K562 (cell line): ENCODE data around the gene CHCHD6. TPM values are rescaled to one million over a fixed set of nuclear protein-coding genes. Genes with fewer than 3 reads are reported as not detected.
"Not testable (repeated sequence)": the region's sequence is repeated elsewhere in the genome, so short reads cannot be mapped to it uniquely, and the experiment has no call there.

Source experiments
- ATAC-seq: fragments of 200-7000 bp; cut with Tn5 transposase; 3 replicates; pipeline ENCODE4 v1.9.1; 2020; ENCODE audit warnings: moderate library complexity
- BruUV-seq: library from RNA; stranded (reverse); fragments of 400-500 nt; replicated peaks from 2 replicates; lab custom pipeline; 2021; lab: Mats Ljungman, UMichigan
- CTCF ChIA-PET: fragments of 300-600 bp; formaldehyde crosslinking; extraction: SDS; loops from one replicate; lab custom pipeline; 2021; ENCODE audit warnings: low intra/inter-chr PET ratio; lab: Yijun Ruan, JAX
- POLR2A ChIA-PET: fragments of 300-600, 350-650 bp; sonication (Branson Sonifier 250); formaldehyde crosslinking; extraction: SDS; loops from one replicate; lab custom pipeline; 2021; ENCODE audit warnings: antibody characterized with exemption, inconsistent platforms; lab: Yijun Ruan, JAX
- DNase-seq, 4 experiments: peaks; one replicate each; pipeline versions ENCODE4 v3.0.0 to v3.0.0-alpha.2; 2011 to 2018; ENCODE audit warnings: low spot score in 3 of 4, mixed read lengths in 3 of 4; ENCODE audit errors: extremely low read depth in 1 of 4
- FAIRE-seq: peaks from 2 replicates; lab custom pipeline; 2011; peaks lifted over from hg19 to GRCh38; lab: Jason Lieb, UNC
- H2AFZ ChIP-seq: 2 replicates; pipeline ENCODE4 v1.6.0; 2011; ENCODE audit warnings: low read depth, low read length, control low read depth, inconsistent platforms
- H3K27ac ChIP-seq: fragments of 200-600 bp; 3 replicates; pipeline ENCODE4 v1.8.0; 2011; ENCODE audit warnings: low read depth, mild to moderate bottlenecking, control low read depth, inconsistent platforms, low read length, moderate library complexity, mixed read lengths; ENCODE audit errors: extremely low read depth
- H3K27me3 ChIP-seq, 2 experiments: fragments of 300-600 bp in 1 of 2; 2 replicates in 1 of 2; 3 replicates in 1 of 2; pipeline versions ENCODE4 v1.6.0 to v1.8.0; 2011; ENCODE audit warnings: inconsistent platforms in 2 of 2, low read length in 2 of 2, mild to moderate bottlenecking in 1 of 2, mixed read lengths in 1 of 2, moderate library complexity in 1 of 2; ENCODE audit not compliant: control insufficient read depth in 2 of 2, insufficient read depth in 2 of 2
- H3K36me3 ChIP-seq: fragments of 300-600 bp; 3 replicates; pipeline ENCODE4 v1.8.0; 2011; ENCODE audit warnings: mild to moderate bottlenecking, low read length, inconsistent platforms; ENCODE audit not compliant: control insufficient read depth, insufficient read depth
- H3K4me1 ChIP-seq, 2 experiments: fragments of 200-600 bp in 1 of 2; replicated peaks in 1 of 2; 2 replicates in 1 of 2; 3 replicates in 1 of 2; pipeline versions ENCODE4 v1.5.1 to v1.8.0; 2011; ENCODE audit warnings: inconsistent platforms in 2 of 2, low read length in 2 of 2, mild to moderate bottlenecking in 1 of 2, mixed read lengths in 1 of 2, moderate library complexity in 1 of 2; ENCODE audit not compliant: control insufficient read depth in 2 of 2, insufficient read depth in 2 of 2
- H3K4me2 ChIP-seq: 2 replicates; pipeline ENCODE4 v1.6.1; 2011; ENCODE audit warnings: low read length, control low read depth, inconsistent platforms, mixed read lengths; ENCODE audit not compliant: insufficient read depth
- H3K4me3 ChIP-seq: fragments of 200-600 bp; sonication (generic), shearing (Covaris generic); 2 replicates; pipeline ENCODE4 v1.5.1; 2016; ENCODE audit warnings: control low read depth, inconsistent platforms
- H3K79me2 ChIP-seq: fragments of 200-600 bp; 3 replicates; pipeline ENCODE4 v1.8.0; 2011; ENCODE audit warnings: low read length, inconsistent platforms; ENCODE audit not compliant: control insufficient read depth, insufficient read depth
- H3K9ac ChIP-seq, 2 experiments: 2 replicates each; pipeline versions ENCODE4 v1.6.0 to v1.6.1; 2011; ENCODE audit warnings: low read depth in 2 of 2, low read length in 2 of 2, control low read depth in 1 of 2, inconsistent platforms in 1 of 2, mild to moderate bottlenecking in 1 of 2, mixed read lengths in 1 of 2; ENCODE audit not compliant: insufficient read depth in 1 of 2
- H3K9me1 ChIP-seq: one replicate; pipeline ENCODE4 v1.6.0; 2011; ENCODE audit warnings: inconsistent platforms, mild to moderate bottlenecking, low read length, moderate library complexity; ENCODE audit not compliant: control insufficient read depth, insufficient read depth
- H3K9me3 ChIP-seq: replicated peaks from 2 replicates; pipeline ENCODE4 v1.5.1; 2011; ENCODE audit warnings: low read depth, low read length, inconsistent platforms; ENCODE audit not compliant: control insufficient read depth, insufficient read depth
- H4K20me1 ChIP-seq: replicated peaks from 2 replicates; pipeline ENCODE4 v1.6.1; 2011; ENCODE audit warnings: low read length, inconsistent platforms, mixed read lengths; ENCODE audit not compliant: control insufficient read depth, insufficient read depth
- NCOA2 ChIP-seq, 2 experiments: fragments of 450-650 bp; IDR thresholded peaks; 2 replicates each; pipeline ENCODE4 v1.6.1; 2018; ENCODE audit warnings: mild to moderate bottlenecking in 2 of 2, moderate library complexity in 1 of 2; ENCODE audit not compliant: partially characterized antibody in 2 of 2
- RHOXF2B ChIP-seq: fragments of 250-450 bp; sonication (Bioruptor Pico); conservative IDR thresholded peaks from 2 replicates; pipeline ENCODE4 v1.5.1; 2021
- TRIM28 ChIP-seq: fragments of 450-650 bp; IDR thresholded peaks from 2 replicates; pipeline ENCODE4 v1.6.1; 2017
- whole genome bisulfite sequencing: fragments of 100-300 bp; shearing (Covaris generic); methylation state at CpG from one replicate; pipeline ENCODE4 v1.1.6; 2016; ENCODE audit warnings: low coverage, mixed read lengths; ENCODE audit not compliant: insufficient coverage; ENCODE audit errors: missing lambda C conversion rate; 5-methylcytosine and 5-hydroxymethylcytosine counted together
- in situ Hi-C: fragments of 300-500 bp; cut with MboI; formaldehyde crosslinking; loops from 4 replicates; pipeline ENCODE4 v1.15.0; 2018; ENCODE audit warnings: inconsistent platforms, mixed read lengths
- intact Hi-C: fragments of 100-400 bp; cut with micrococcal nuclease; formaldehyde crosslinking; loops from 2 replicates; pipeline ENCODE4 v1.14.2; 2022
- polyA plus RNA-seq, 8 experiments: library from polyadenylated mRNA; depleted of rRNA in 4 of 8; stranded (reverse) in 5 of 8; unstranded in 3 of 8; fragments of >200 nt; fragmentation: Nextera tagmentation in 2 of 8; fragmentation: Illumina TruSeq in 1 of 8; extraction: Ambion mirVana in 2 of 8; extraction: Trizol in 1 of 8; gene quantifications; 2 replicates each; pipeline versions ENCODE4 v1.2.1 to v1.2.3, GENCODE V29; 2011 to 2014; ENCODE audit warnings: inconsistent platforms in 1 of 8, missing spikeins in 1 of 8
- total RNA-seq, 7 experiments: library from RNA; depleted of rRNA in 6 of 7; stranded (reverse); fragments of >200 nt in 6 of 7; fragmentation: Illumina TruSeq in 2 of 7; extraction: Trizol in 2 of 7; gene quantifications; 2 replicates each; pipeline versions ENCODE4 v1.2.1 to v1.2.3, GENCODE V29; 2011 to 2021; ENCODE audit warnings: low replicate concordance in 1 of 7
- TF ChIP-seq, protein P1 (sequence below): fragments of 450-650 bp; IDR thresholded peaks from 2 replicates; pipeline ENCODE4 v1.6.1; 2016

CHCHD6 gene
- total and polyA plus RNA-seq, 9 of the 15 experiments (the other 6 are each of a cell fraction or from before 2014, with no cell fraction given), result 4.6 to 18.6 (median 10.9) TPM

DNA sequence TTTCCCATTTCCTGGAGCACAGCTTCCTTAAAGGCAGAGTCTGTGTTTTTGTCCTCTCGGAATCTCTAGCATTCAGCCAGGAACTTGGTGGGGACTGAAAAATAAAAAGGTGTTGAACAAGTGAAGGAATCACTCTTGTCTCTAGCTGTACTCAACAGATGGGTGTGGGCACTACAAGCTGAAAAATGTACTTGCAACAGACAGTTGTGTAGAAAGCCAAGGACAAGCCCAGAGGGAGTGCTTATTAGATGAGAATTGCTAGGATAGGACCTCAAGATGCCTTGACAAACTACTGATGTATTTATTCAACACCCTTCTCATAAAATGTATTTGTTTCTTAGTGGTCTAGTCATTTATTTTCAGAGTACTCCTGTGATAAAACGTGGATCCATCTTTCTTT lies 95.1 kb downstream of the CHCHD6 start:
- ATAC-seq (no peak), FAIRE-seq (no peak)
- 95% methylated on average over 2 of the region's 2 CpGs for WGBS
- H4K20me1 ChIP-seq, result no peaks in the 10 kb centered on the region
- no peaks in the 10 kb centered on the region for H3K27me3 ChIP-seq
- POLR2A ChIA-PET, result interaction anchor here (0.7 kb wide), 1 partner anchor 138 kb away, joined by 4 read pairs; no protein-coding TSS in a partner anchor
- intact Hi-C loops, result no loop called here
- no peaks in the 10 kb centered on the region for H3K9me3 ChIP-seq
- no peak overlapping the region for H3K4me3 ChIP-seq
- H3K4me2 ChIP-seq, result no peak overlapping the region
- H2AFZ ChIP-seq, result no peak overlapping the region
- BruUV-seq, result no TSS peak
- TF ChIP-seq RHOXF2B (CRISPR knock-in tag) (no peak), NCOA2 (IDR thresholded peaks at IDR 0.05; ENCODE audit: partially characterized antibody in 2 of 2) (no peak), TRIM28 (no peak)
- TF ChIP-seq, protein P1, sequence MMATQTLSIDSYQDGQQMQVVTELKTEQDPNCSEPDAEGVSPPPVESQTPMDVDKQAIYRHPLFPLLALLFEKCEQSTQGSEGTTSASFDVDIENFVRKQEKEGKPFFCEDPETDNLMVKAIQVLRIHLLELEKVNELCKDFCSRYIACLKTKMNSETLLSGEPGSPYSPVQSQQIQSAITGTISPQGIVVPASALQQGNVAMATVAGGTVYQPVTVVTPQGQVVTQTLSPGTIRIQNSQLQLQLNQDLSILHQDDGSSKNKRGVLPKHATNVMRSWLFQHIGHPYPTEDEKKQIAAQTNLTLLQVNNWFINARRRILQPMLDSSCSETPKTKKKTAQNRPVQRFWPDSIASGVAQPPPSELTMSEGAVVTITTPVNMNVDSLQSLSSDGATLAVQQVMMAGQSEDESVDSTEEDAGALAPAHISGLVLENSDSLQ, result no peak
- TF ChIP-seq, all 486 proteins: peak for 0
- Histone ChIP-seq H3K4me1 (no peaks in the 10 kb centered on the region; a peak in 1 of 5 replicates), H3K27ac (no peak overlapping the region), H3K79me2 (no peaks in the 10 kb centered on the region), H3K36me3 (no peaks in the 10 kb centered on the region; the same call in 2 of the 3 replicates), H3K9ac (no peak overlapping the region), H3K9me1 (no peaks in the 10 kb centered on the region)
- DNase-seq, result no peak
- CTCF ChIA-PET, result no interaction called here
- in situ Hi-C loops, result no loop called here

DNA sequence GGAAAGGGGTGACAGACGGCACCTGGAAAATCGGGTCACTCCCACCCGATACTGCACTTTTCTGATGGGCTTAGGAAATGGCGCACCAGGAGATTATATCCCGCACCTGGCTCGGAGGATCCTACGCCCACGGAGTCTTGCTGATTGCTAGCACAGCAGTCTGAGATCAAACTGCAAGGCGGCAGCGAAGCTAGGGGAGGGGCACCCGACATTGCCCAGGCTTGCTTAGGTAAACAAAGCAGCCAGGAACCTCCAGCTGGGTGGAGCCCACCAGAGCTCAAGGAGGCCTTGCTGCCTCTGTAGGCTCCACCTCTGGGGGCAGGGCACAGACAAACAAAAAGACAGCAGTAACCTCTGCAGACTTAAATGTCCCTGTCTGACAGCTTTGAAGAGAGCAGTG lies 97.3 kb downstream of the CHCHD6 start:
- ATAC-seq, FAIRE-seq, H3K27me3 ChIP-seq, H3K4me1 ChIP-seq, H3K79me2 ChIP-seq, in situ Hi-C loops, H2AFZ ChIP-seq, intact Hi-C loops, H3K4me2 ChIP-seq, H3K36me3 ChIP-seq, H3K27ac ChIP-seq, H3K9ac ChIP-seq, H4K20me1 ChIP-seq, DNase-seq, CTCF ChIA-PET, POLR2A ChIA-PET, H3K4me3 ChIP-seq, H3K9me3 ChIP-seq, BruUV-seq, H3K9me1 ChIP-seq: not testable (repeated sequence)
- whole genome bisulfite sequencing, result 80% methylated on average over 1 of the region's 11 CpGs
